Neutrophil (primary cell): ENCODE data around the gene RAC2.

Source experiments
- H3K27ac ChIP-seq: fragments of 200-600 bp; sonication (generic); 2 replicates; pipeline ENCODE4 v1.5.1; 2016; ENCODE audit warnings: mild to moderate bottlenecking, moderate library complexity
- H3K27me3 ChIP-seq: fragments of 200-600 bp; sonication (generic); 2 replicates; pipeline ENCODE4 v1.6.0; 2016; ENCODE audit warnings: mild to moderate bottlenecking
- H3K36me3 ChIP-seq: fragments of 200-600 bp; sonication (generic); 2 replicates; pipeline ENCODE4 v1.5.1; 2017
- H3K4me1 ChIP-seq, 2 experiments: fragments of 200-600 bp in 1 of 2; sonication (generic) in 1 of 2; 1 replicate in 1 of 2; 2 replicates in 1 of 2; pipeline versions ENCODE4 v1.5.1 to v1.6.1; 2013 to 2016; ENCODE audit warnings: low read depth in 1 of 2, low read length in 1 of 2, mild to moderate bottlenecking in 1 of 2, moderate library complexity in 1 of 2; ENCODE audit not compliant: control insufficient read depth in 1 of 2, insufficient read depth in 1 of 2
- H3K4me3 ChIP-seq, 2 experiments: fragments of 200-600 bp in 1 of 2; sonication (generic) in 1 of 2; 1 replicate in 1 of 2; 2 replicates in 1 of 2; pipeline ENCODE4 v1.5.1; 2013 to 2016; ENCODE audit warnings: low read depth in 1 of 2, low read length in 1 of 2, mild to moderate bottlenecking in 1 of 2, moderate library complexity in 1 of 2
- H3K9me3 ChIP-seq: fragments of 200-600 bp; sonication (generic); 2 replicates; pipeline ENCODE4 v1.5.1; 2016
- TF ChIP-seq, protein P1 (sequence below): fragments of 200-600 bp; sonication (generic); IDR thresholded peaks from 2 replicates; pipeline ENCODE4 v1.5.1; 2016; ENCODE audit warnings: antibody characterized with exemption

The RAC2 gene

GRCh38 chr22:37284126-37284804 lies 40.2 kb upstream of the RAC2 start:
- TF ChIP-seq, protein P1, sequence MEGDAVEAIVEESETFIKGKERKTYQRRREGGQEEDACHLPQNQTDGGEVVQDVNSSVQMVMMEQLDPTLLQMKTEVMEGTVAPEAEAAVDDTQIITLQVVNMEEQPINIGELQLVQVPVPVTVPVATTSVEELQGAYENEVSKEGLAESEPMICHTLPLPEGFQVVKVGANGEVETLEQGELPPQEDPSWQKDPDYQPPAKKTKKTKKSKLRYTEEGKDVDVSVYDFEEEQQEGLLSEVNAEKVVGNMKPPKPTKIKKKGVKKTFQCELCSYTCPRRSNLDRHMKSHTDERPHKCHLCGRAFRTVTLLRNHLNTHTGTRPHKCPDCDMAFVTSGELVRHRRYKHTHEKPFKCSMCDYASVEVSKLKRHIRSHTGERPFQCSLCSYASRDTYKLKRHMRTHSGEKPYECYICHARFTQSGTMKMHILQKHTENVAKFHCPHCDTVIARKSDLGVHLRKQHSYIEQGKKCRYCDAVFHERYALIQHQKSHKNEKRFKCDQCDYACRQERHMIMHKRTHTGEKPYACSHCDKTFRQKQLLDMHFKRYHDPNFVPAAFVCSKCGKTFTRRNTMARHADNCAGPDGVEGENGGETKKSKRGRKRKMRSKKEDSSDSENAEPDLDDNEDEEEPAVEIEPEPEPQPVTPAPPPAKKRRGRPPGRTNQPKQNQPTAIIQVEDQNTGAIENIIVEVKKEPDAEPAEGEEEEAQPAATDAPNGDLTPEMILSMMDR = no peak
- Histone ChIP-seq H3K4me1 (peaks cover 62 to 79% of the 10 kb centered on the region in 2 experiments), H3K27me3 (no peaks in the 10 kb centered on the region), H3K36me3 (peaks cover 39% of the 10 kb centered on the region), H3K4me3 (peak overlapping the region; percentile 84 to 99), H3K27ac (peak overlapping the region; percentile 99), H3K9me3 (no peaks in the 10 kb centered on the region)

DNA sequence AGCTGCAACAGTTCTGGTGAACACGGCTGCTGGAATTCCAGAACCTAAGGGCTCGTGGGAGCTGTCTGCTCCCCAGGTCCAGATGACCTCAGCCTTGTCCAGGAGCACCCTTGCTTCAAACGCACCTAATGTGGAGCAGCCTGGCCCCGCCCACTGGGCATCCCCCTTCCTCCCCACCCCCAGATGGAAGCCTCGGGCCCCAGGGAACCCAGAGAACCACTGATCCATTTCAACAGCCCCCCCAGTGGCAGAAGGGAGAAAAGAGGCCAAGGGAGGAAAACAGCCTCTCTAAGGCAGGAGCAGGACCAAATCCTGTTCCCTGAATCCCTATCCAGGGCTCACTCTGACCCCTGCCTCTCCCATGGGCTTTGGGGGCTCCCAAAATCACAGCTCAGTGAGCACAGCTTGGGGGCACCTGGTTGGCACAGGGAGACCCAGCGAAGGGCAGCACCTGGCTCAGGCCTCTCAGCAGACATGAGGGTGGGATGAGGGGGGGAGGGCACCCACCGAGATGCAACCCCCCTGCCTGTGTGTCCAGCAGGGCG lies 39.4 kb upstream of the RAC2 start:
- Histone ChIP-seq H3K4me3 (peak overlapping the region; percentile 84 to 99), H3K9me3 (no peaks in the 10 kb centered on the region), H3K4me1 (peaks cover 54 to 75% of the 10 kb centered on the region in 2 experiments), H3K27me3 (no peaks in the 10 kb centered on the region), H3K27ac (peak overlapping the region; percentile 99), H3K36me3 (peaks cover 31% of the 10 kb centered on the region)
- TF ChIP-seq, protein P1 = peak; percentile 62

GRCh38 chr22:37282385-37282677 lies 38.3 kb upstream of the RAC2 start, which contains the start of gene CYTH4:
CYTH4 (plus strand) TSS chr22:37282508; CDS start chr22:37282570, 62 bp downstream.
- Histone ChIP-seq H3K27me3 (no peaks in the 10 kb centered on the region), H3K9me3 (no peaks in the 10 kb centered on the region), H3K4me1 (peaks cover 45 to 66% of the 10 kb centered on the region in 2 experiments), H3K27ac (peak within 1 kb of the TSS; percentile 99), H3K4me3 (peak within 1 kb of the TSS; percentile 84 to 99), H3K36me3 (peaks cover 20% of the 10 kb centered on the region)
- TF ChIP-seq, protein P1 = no peak

DNA sequence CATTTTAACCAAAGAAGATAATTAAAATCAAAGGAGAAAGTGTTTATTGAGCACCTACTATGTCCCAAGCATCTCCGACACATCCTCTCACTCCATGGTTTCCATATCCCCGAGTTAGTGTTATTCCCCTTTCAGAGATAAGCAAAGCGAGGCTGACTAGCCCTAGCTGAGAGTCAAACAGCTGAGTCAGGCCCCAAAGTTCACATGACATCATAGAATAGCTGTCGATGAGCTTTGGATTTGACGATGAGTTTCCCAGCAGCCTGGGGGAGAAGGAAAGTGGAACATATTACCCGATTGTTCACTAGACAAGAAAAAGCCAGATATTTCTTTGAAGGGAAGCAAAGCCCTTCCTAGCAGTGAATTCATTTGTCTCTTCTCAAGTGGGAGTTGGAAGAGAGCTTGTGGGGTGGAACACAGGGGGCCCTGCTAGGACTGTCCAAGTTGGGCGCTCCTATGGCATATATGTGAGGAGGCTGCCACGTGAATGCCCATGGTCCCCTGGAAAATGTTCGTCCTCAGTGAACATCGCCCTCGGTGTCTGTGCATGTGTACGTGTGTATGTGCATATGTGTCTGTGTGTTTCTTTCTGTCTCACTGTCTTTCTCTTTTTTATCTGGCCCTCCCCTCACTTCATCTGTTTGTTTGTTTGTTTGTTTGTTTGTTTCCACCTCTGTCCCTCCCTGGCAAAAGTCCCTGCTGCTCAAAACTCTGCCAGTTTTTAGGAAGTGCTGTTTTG lies 37.7 kb upstream of the RAC2 start:
- Histone ChIP-seq H3K36me3 (peaks cover 15% of the 10 kb centered on the region), H3K27ac (peak overlapping the region; percentile 99), H3K4me1 (peaks cover 40 to 60% of the 10 kb centered on the region in 2 experiments), H3K4me3 (peak overlapping the region; percentile 84 to 99), H3K9me3 (no peaks in the 10 kb centered on the region), H3K27me3 (no peaks in the 10 kb centered on the region)
- TF ChIP-seq, protein P1 = no peak

- Histone ChIP-seq H3K27ac (peak overlapping the region; percentile 99), H3K4me1 (peaks cover 33 to 54% of the 10 kb centered on the region in 2 experiments), H3K27me3 (no peaks in the 10 kb centered on the region), H3K4me3 (no peak overlapping the region), H3K36me3 (peaks cover 8% of the 10 kb centered on the region), H3K9me3 (no peaks in the 10 kb centered on the region)
- TF ChIP-seq, protein P1 = no peak
These were observed 37.1 kb upstream of the RAC2 start for GRCh38 chr22:37281195-37281594.
